Right cardiac atrium (tissue), 5 donors: ENCODE measurements around the gene NHEJ1. TPM values are rescaled to one million over a fixed set of nuclear protein-coding genes. Genes with fewer than 3 reads are reported as not detected.

Experiments
- ATAC-seq, 2 donors: fragments of 200-7000 bp; cut with Tn5 transposase; one replicate each; pipeline versions ENCODE4 v1.8.0 to v1.9.1; 2020; ENCODE audit warnings: moderate library complexity in 2 of 2, mild to moderate bottlenecking in 1 of 2
- DNase-seq, 3 donors: peaks; one replicate each; pipeline ENCODE4 v3.0.0-alpha.2; 2020
- H3K27ac ChIP-seq: one replicate; pipeline ENCODE4 v1.5.1; 2013; ENCODE audit warnings: mild to moderate bottlenecking, low read length, control low read depth, moderate library complexity
- H3K27me3 ChIP-seq: one replicate; pipeline ENCODE4 v1.6.1; 2013; ENCODE audit not compliant: control insufficient read depth, insufficient read depth
- H3K4me1 ChIP-seq: one replicate; pipeline ENCODE4 v1.6.1; 2013; ENCODE audit warnings: low read length; ENCODE audit not compliant: control insufficient read depth, insufficient read depth
- H3K4me3 ChIP-seq: one replicate; pipeline ENCODE4 v1.5.1; 2013; ENCODE audit warnings: low read length, control low read depth
- H3K9me3 ChIP-seq: one replicate; pipeline ENCODE4 v1.6.1; 2013; ENCODE audit warnings: low read length; ENCODE audit not compliant: control insufficient read depth
- WGBS: extraction: QIAGEN DNeasy Blood & Tissue Kit; methylation state at CpG from one replicate; pipeline ENCODE4 v1.1.7; 2013; 5-methylcytosine and 5-hydroxymethylcytosine counted together
- intact Hi-C, 4 donors: fragments of 100-400 bp; cut with DNase I; formaldehyde crosslinking; loops; one replicate each; pipeline versions ENCODE4 v1.11.0 to v1.14.0; 2022 to 2023
- polyA plus RNA-seq: library from polyadenylated mRNA; stranded (reverse); fragments of 200-250 nt; gene quantifications from one replicate; pipeline ENCODE4 v1.2.3, GENCODE V29; 2013
- total RNA-seq, 4 donors: library from RNA; stranded (reverse); fragmentation: NEBNext Ultra II Directional; extraction: Animal tissue kit (Norgen Biotek cat#: 25700); gene quantifications; one replicate each; pipeline ENCODE4 v1.2.1, GENCODE V29; 2021
- donor health status: healthy with polysubstance abuse.
- donor health status: DM: no; HTN: yes; CAD: no.
- donor health status: DM: no; HTN: no; CAD: no.
- donor health status: DM: no; HTN: yes; CAD: no; lungs with severe emphysema.
- donor health status: DM: yes; HTN: yes; CAD: no.

Gene NHEJ1
- total and polyA plus RNA-seq, 5 donors: 5.4 to 9.4 (median 9.1) TPM

- intact Hi-C loops: loop anchor here in 1 of 4 donors (5.0 kb wide), 1 partner anchor 66 kb away; no protein-coding TSS in a partner anchor
- Histone ChIP-seq H3K9me3 (no peaks in the 10 kb centered on the region), H3K4me1 (peaks cover 17% of the 10 kb centered on the region), H3K27me3 (no peaks in the 10 kb centered on the region), H3K27ac (no peak overlapping the region), H3K4me3 (no peak overlapping the region)
- 90% methylated on average over 8 of the region's 8 CpGs for WGBS
- no peak for DNase-seq
- no peak for ATAC-seq
Measured at GRCh38 chr2:219123356-219124135, 37.1 kb downstream of the NHEJ1 start.

DNA sequence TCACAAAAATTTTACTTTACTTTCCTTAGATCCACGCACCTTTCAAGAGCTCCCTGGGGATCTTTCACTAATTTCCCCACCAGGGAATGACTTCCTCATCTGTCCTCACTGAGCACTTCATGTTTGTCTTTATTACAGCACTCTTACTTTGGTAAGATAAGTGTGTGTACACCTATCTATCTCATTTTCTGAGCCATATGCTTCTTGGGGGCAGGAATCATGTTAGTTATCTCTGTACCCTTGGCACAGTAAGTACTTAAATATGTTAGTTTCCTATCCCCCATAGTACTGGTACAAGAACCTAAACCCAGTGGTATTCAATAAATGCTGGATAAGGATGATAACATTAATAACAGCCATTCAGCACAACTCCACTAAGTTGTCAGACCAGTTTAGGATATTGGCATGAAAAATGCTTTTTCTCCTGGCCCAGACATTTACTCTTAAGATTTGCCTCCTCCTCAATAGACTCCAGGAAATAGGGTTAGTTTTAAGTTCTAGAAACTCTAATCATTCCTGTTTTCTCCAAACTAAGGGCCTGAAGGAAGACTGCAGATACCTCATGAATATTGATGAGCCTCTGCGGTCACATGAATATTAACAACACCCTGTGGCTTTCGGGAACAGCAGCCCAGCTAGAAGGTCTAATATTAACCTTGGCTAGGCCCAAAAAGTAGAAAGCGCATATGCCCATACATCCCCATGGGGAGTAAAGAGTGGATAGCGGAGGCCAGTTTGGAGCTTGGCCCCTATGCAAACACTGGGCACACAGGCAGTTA, 38.2 kb downstream of the NHEJ1 start:
- DNase-seq (no peak), ATAC-seq (no peak)
- intact Hi-C loops: loop anchor here in 1 of 4 donors (5.0 kb wide), 1 partner anchor 65 kb away; no protein-coding TSS in a partner anchor
- H3K4me1 ChIP-seq: peaks cover 17% of the 10 kb centered on the region
- H3K27ac ChIP-seq: no peak overlapping the region
- H3K27me3 ChIP-seq: no peaks in the 10 kb centered on the region
- WGBS: 88% methylated on average over 5 of the region's 5 CpGs
- no peaks in the 10 kb centered on the region for H3K9me3 ChIP-seq
- no peak overlapping the region for H3K4me3 ChIP-seq

GRCh38 chr2:219120082-219120481, 40.5 kb downstream of the NHEJ1 start:
- Histone ChIP-seq H3K4me3 (no peak overlapping the region), H3K4me1 (peaks cover 9% of the 10 kb centered on the region), H3K9me3 (no peaks in the 10 kb centered on the region), H3K27me3 (no peaks in the 10 kb centered on the region), H3K27ac (no peak overlapping the region)
- no peak for ATAC-seq
- no peak for DNase-seq
- intact Hi-C loops: loop anchor here in 1 of 4 donors (5.0 kb wide), 1 partner anchor 63 kb away; no protein-coding TSS in a partner anchor

DNA sequence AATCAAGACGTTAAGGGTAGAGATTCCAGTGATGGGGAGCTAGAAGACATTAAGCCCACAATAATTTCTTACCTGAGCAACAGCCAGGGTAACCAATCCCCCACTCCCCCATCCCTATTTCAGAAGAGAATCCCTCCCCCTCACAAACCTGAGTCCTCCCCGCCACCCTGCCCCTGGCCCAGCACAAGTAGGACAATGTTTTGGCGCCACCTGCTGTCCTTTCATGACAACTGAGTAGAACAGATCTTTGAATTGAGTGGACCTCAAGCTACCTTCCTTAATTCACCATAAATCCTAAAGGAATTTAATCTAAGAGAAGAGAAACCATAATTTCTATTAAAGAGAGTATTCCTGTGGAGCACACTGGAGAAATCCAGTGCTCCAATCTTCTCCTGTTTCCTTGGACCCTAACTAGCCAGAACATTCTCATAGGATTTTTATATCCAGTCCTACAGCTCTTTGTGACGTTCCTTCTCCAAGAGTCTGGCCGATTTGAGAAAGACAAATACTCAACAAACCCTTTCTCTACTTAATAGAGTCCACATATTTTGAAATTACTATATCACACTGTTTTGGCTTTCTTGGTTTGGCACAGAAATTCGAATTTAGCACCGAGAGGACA, 41.1 kb downstream of the NHEJ1 start:
- Histone ChIP-seq H3K27ac (no peak overlapping the region), H3K4me1 (peaks cover 6% of the 10 kb centered on the region), H3K9me3 (no peaks in the 10 kb centered on the region), H3K27me3 (no peaks in the 10 kb centered on the region), H3K4me3 (no peak overlapping the region)
- intact Hi-C loops: loop anchor here (1.0 to 5.0 kb wide), 4 partner anchors 47 to 62 kb away; no protein-coding TSS in a partner anchor
- DNase-seq (peak; percentile 64 to 83 (median 65)), ATAC-seq (peak; percentile 61 to 75)
- 61% methylated on average over 7 of the region's 7 CpGs for WGBS

DNA sequence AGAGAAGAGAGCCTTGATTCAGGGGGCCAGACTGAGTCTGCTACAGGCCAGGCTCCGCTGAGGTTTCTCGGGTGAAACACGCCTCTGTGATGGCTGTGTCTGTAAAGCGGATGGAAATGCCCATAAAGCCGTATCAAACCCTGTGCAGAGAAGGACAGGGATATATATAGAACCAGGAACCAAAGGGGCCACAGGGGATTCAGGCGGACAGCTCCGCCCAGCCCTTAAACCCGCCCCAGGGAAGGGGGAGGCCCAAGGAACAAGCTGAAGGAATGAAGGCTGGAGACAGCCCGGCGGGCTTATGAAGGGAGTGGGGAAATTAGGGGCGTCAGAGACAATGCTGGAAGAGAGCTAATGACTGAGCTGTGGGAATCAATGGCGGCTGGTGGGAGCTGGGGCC, 42.1 kb downstream of the NHEJ1 start:
- Histone ChIP-seq H3K4me3 (no peak overlapping the region), H3K27ac (no peak overlapping the region), H3K4me1 (no peaks in the 10 kb centered on the region), H3K27me3 (no peaks in the 10 kb centered on the region), H3K9me3 (no peaks in the 10 kb centered on the region)
- WGBS: 45% methylated on average over 12 of the region's 12 CpGs
- intact Hi-C loops: loop anchor here in 2 of 4 donors (2.0 to 5.0 kb wide), 2 partner anchors 46 to 60 kb away; no protein-coding TSS in a partner anchor
- DNase-seq: peak; percentile 13 to 66 (median 56)
- ATAC-seq: peak; percentile 65 to 71

- ATAC-seq: no peak
- no peak overlapping the region for H3K27ac ChIP-seq
- intact Hi-C loops: loop anchor here in 1 of 4 donors (5.0 kb wide), 1 partner anchor 45 kb away; no protein-coding TSS in a partner anchor
Measured at GRCh38 chr2:219116776-219117646, 43.6 kb downstream of the NHEJ1 start.

GRCh38 chr2:219112651-219113338, 47.8 kb downstream of the NHEJ1 start:
- Histone ChIP-seq H3K27ac (no peak overlapping the region), H3K9me3 (no peaks in the 10 kb centered on the region), H3K27me3 (no peaks in the 10 kb centered on the region), H3K4me1 (peaks cover 5% of the 10 kb centered on the region), H3K4me3 (no peak overlapping the region)
- 86% methylated on average over 9 of the region's 9 CpGs for WGBS
- DNase-seq (no peak), ATAC-seq (no peak)
- intact Hi-C loops: no loop called here

More at GRCh38 chr2:219116776-219117646, 43.6 kb downstream of the NHEJ1 start:
- WGBS: 86% methylated on average over 8 of the region's 8 CpGs
- Histone ChIP-seq H3K27me3 (no peaks in the 10 kb centered on the region), H3K4me3 (no peak overlapping the region), H3K4me1 (no peaks in the 10 kb centered on the region), H3K9me3 (no peaks in the 10 kb centered on the region)
- DNase-seq: no peak

DNA sequence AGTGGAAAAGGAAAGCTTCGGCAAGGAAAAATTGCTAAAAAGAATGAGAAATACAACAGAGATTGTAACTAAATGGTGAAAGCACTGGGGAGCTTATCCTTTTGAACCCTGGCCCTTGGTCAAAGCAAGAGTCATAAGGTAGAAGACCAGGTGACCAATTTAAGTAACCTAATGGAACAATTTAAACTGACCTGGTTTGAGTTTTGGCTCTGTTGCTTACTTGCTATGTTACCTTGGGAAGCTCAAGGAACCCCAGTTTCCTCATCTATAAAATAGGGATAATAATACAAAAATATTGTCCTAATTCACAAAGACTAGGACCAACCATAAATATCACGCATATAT, 48.6 kb downstream of the NHEJ1 start:
- Histone ChIP-seq H3K4me1 (peaks cover 9% of the 10 kb centered on the region), H3K27ac (no peak overlapping the region), H3K9me3 (no peaks in the 10 kb centered on the region), H3K27me3 (no peaks in the 10 kb centered on the region), H3K4me3 (no peak overlapping the region)
- 94% methylated on average over 2 of the region's 2 CpGs for WGBS
- intact Hi-C loops: no loop called here
- DNase-seq (no peak), ATAC-seq (no peak)

DNA sequence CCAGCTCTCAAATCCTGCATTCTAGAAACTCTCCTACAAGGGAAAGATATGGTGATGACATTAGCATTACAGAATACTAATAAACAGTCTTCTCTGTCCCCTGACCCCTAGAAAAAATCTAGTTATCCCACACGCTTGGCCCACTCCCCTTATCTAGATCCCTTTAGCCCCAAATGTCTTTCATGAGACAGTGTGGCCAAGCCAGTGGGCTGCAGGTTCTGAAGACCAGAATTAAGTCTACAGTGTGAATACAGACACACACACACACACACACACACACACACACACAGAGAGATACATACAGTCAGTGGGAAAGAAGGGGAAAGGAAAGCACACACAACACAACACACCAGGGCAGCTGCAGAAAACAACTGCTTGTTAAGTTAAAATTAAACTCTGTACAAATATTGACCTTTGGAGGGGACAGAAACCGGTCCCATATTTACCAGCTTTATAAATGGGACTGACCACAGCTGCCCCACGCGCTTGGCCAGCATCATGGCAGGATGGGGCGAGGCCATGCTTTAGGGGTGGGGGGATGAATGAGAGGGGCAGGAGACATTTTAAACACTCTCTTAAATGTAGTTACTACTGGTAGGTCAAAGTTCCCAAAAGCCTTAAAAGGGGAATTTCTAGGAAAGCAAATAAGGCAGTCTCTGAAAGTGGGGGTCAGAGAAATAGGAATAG, 49.1 kb downstream of the NHEJ1 start:
- ATAC-seq: no peak
- no peak overlapping the region for H3K4me3 ChIP-seq
- H3K9me3 ChIP-seq: no peaks in the 10 kb centered on the region
- H3K27ac ChIP-seq: no peak overlapping the region
- no peak for DNase-seq
- H3K27me3 ChIP-seq: no peaks in the 10 kb centered on the region
- intact Hi-C loops: no loop called here
- WGBS: 91% methylated on average over 5 of the region's 5 CpGs
- H3K4me1 ChIP-seq: peaks cover 9% of the 10 kb centered on the region
